Body of pancreas (tissue), 4 donors: ENCODE measurements around the gene TPM1.

Source experiments
- CTCF ChIP-seq, 7 experiments: fragments of 450-650 bp in 4 of 7; fragments of 200-600 bp in 3 of 7; sonication (generic) in 3 of 7; IDR thresholded peaks; one replicate each; pipeline ENCODE4 v1.5.1; 2016 to 2019; ENCODE audit warnings: antibody characterized with exemption in 7 of 7
- POLR2A ChIP-seq, 3 donors: fragments of 450-650 bp; IDR thresholded peaks; one replicate each; pipeline ENCODE4 v1.6.1; 2016; ENCODE audit warnings: antibody characterized with exemption in 3 of 3, mild to moderate bottlenecking in 2 of 3

- TF ChIP-seq POLR2A (IDR thresholded peaks at IDR 0.05) (no peak), CTCF (IDR thresholded peaks at IDR 0.05) (no peak)
These were observed 49.3 kb downstream of the TPM1 start for GRCh38 chr15:63091679-63092446.
